GM18505 (cell line): ENCODE measurements around the gene PTPN4.

Experiments
- ATAC-seq: cut with Tn5 transposase; IDR thresholded peaks from one replicate; pipeline ENCODE4 v1.9.1; 2021; ENCODE audit not compliant: unreplicated experiment
- POLR2A ChIP-seq: IDR thresholded peaks from 4 replicates; pipeline ENCODE4 v1.6.1; 2011; ENCODE audit warnings: borderline replicate concordance; ENCODE audit not compliant: insufficient read depth, insufficient read length; ENCODE audit errors: extremely low read depth

The PTPN4 gene

GRCh38 chr2:119897736-119898395 lies 138.1 kb downstream of the PTPN4 start:
- TF ChIP-seq POLR2A: no peak

GRCh38 chr2:119901013-119901412 lies 141.3 kb downstream of the PTPN4 start:
- TF ChIP-seq POLR2A: no peak
- no peak for ATAC-seq

More at GRCh38 chr2:119897736-119898395, 138.1 kb downstream of the PTPN4 start:
- ATAC-seq: no peak

- no peak for ATAC-seq
- no peak for TF ChIP-seq POLR2A
Observed at GRCh38 chr2:119910566-119910965, 150.8 kb downstream of the PTPN4 start.

- TF ChIP-seq POLR2A: no peak
- no peak for ATAC-seq
Observed at GRCh38 chr2:119914266-119914665, 154.5 kb downstream of the PTPN4 start.

- no peak for TF ChIP-seq POLR2A
- ATAC-seq: no peak
Observed at GRCh38 chr2:119921825-119922224, 162.1 kb downstream of the PTPN4 start.

- no peak for ATAC-seq
- TF ChIP-seq POLR2A: no peak
Observed at GRCh38 chr2:119922699-119923098, 163.0 kb downstream of the PTPN4 start.

GRCh38 chr2:119929537-119929936 lies 169.8 kb downstream of the PTPN4 start:
- ATAC-seq: no peak
- TF ChIP-seq POLR2A: no peak

GRCh38 chr2:119932809-119933208 lies 173.1 kb downstream of the PTPN4 start:
- ATAC-seq: no peak
- no peak for TF ChIP-seq POLR2A

- ATAC-seq: no peak
- TF ChIP-seq POLR2A: no peak
Observed at GRCh38 chr2:119934319-119934718, 174.6 kb downstream of the PTPN4 start.

GRCh38 chr2:119937680-119938079 lies 178.0 kb downstream of the PTPN4 start:
- no peak for TF ChIP-seq POLR2A
- no peak for ATAC-seq

GRCh38 chr2:119939915-119940314 lies 180.2 kb downstream of the PTPN4 start:
- ATAC-seq: no peak
- no peak for TF ChIP-seq POLR2A

- no peak for ATAC-seq
- TF ChIP-seq POLR2A: no peak
Observed at GRCh38 chr2:119940856-119941255, 181.1 kb downstream of the PTPN4 start.

GRCh38 chr2:119941388-119941787 lies 181.7 kb downstream of the PTPN4 start:
- no peak for ATAC-seq
- TF ChIP-seq POLR2A: no peak

GRCh38 chr2:119941981-119942513 lies 182.3 kb downstream of the PTPN4 start:
- ATAC-seq: no peak

More at GRCh38 chr2:119941981-119942513, 182.3 kb downstream of the PTPN4 start:
- no peak for TF ChIP-seq POLR2A
